Central memory CD8-positive, alpha-beta T cell (primary cell): ENCODE measurements around the gene CCL27.

Experiments
- ATAC-seq: fragments of 150-1000 bp; cut with Tn5 transposase; replicated peaks from 2 replicates; pipeline ENCODE4 v1.10.0; 2022; ENCODE audit warnings: mild to moderate bottlenecking, moderate FRiP score, moderate number of reproducible peaks; ENCODE audit not compliant: poor library complexity, severe bottlenecking; ENCODE audit errors: extremely low read depth
- DNase-seq, 2 donors: peaks; one replicate each; pipeline ENCODE4 v3.0.0; 2021; ENCODE audit warnings: low spot score in 2 of 2
- H3K27ac Mint-ChIP-seq: one replicate; pipeline ENCODE4 v1.8.0; 2022; ENCODE audit warnings: low read depth, mild to moderate bottlenecking, moderate library complexity, mixed read lengths
- H3K27me3 Mint-ChIP-seq: one replicate; pipeline ENCODE4 v1.8.0; 2022; ENCODE audit warnings: mixed read lengths
- H3K36me3 Mint-ChIP-seq: one replicate; pipeline ENCODE4 v1.8.0; 2022; ENCODE audit warnings: mild to moderate bottlenecking, moderate library complexity, mixed read lengths; ENCODE audit not compliant: insufficient read depth
- H3K4me1 Mint-ChIP-seq: one replicate; pipeline ENCODE4 v1.8.0; 2022; ENCODE audit warnings: mixed read lengths
- H3K4me3 Mint-ChIP-seq: one replicate; pipeline ENCODE4 v1.8.0; 2022; ENCODE audit warnings: mild to moderate bottlenecking, moderate library complexity, mixed read lengths
- H3K9me3 Mint-ChIP-seq: one replicate; pipeline ENCODE4 v1.8.0; 2022; ENCODE audit warnings: mixed read lengths

CCL27 gene

GRCh38 chr9:34689512-34689911 lies 27.1 kb upstream of the CCL27 start:
- DNase-seq (no peak), ATAC-seq (no peak)
- Mint-ChIP-seq H3K4me1 (no peaks in the 10 kb centered on the region), H3K27me3 (peaks cover 23% of the 10 kb centered on the region), H3K27ac (no peak overlapping the region), H3K36me3 (no peaks in the 10 kb centered on the region), H3K4me3 (no peak overlapping the region), H3K9me3 (no peaks in the 10 kb centered on the region)

GRCh38 chr9:34689116-34689470 lies 26.6 kb upstream of the CCL27 start:
- Mint-ChIP-seq H3K4me1 (no peaks in the 10 kb centered on the region), H3K9me3 (no peaks in the 10 kb centered on the region), H3K27me3 (peaks cover 22% of the 10 kb centered on the region), H3K4me3 (no peak overlapping the region), H3K27ac (no peak overlapping the region), H3K36me3 (no peaks in the 10 kb centered on the region)
- ATAC-seq = no peak
- DNase-seq = no peak

DNA sequence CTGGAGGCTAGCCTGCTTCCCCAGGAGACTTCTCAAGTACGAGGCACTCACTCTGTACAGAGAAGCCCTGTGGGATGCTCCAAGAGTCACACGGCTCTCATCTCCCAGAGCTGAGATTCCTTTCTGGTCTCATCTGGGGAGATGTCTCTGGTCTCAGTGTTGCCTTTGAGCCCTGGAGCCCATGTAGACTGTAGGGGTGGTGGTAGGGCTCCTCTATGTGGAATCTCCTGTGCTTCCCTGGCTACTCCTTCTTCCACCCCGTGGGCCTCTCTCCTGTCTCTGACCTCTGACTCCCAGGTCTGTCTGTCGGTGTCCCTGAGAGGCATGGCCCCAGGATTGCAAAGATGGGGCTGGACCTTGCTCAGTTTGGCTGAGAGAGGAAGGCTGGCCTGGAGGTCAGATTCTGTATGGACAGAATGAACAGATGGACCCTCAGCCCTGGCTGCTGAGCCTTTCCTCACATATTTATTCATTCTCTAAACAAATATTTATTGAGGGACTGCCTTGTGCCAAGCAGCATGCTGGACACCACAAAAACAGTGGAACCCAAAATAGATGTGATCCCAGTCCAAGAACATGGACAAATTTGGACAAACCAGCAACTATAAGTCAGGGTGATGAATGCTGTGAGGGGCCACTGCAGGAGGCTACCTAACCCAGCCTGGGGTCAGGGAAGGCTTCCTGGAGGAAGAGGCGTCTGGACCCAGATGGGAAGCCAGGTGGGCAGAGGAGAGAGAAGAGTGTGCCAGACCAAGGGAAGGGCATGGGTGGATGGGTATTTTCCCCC lies 26.1 kb upstream of the CCL27 start:
- H3K36me3 Mint-ChIP-seq = no peaks in the 10 kb centered on the region
- ATAC-seq = no peak

DNA sequence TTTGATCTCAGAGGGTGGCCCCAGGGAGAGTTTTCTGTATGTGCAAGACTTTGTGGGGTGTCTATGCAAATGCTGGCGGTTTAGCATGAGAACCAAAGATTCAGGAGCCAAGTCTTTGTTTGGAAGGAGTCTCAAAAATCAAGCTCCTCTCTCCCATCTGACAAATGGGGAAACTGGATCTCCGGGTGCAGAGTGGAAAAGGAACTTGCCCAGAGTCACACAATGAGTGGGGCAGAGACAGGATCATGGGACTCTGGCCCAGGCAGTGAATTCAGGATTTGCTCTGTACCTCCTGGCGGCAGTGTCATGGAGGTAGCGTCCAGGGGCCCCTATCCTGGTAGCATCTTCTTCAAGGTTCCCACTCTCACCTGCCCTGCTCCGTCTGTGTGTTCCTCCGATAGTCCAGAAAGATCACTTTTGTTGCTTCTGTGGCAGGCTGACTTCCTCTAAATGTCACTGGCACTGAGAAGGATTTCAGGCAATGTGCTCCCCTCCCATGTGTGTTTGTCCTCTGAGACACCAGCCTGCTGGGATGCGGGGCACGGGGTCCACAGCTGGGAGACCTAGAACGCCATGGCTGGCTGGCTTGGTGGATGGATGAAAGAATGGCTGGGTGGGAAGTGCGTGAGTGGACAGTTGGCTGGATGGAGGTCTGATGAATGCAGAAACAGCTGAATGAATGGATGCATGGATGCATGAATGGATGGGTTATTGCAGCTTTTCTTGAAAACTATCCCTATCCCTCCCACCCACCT lies 25.0 kb upstream of the CCL27 start:
- ATAC-seq = no peak

More for the DNA sequence above, 26.1 kb upstream of the CCL27 start:
- peak overlapping the region; percentile 1 for H3K27ac Mint-ChIP-seq
- H3K4me3 Mint-ChIP-seq = no peak overlapping the region
- no peaks in the 10 kb centered on the region for H3K9me3 Mint-ChIP-seq
- H3K27me3 Mint-ChIP-seq = peaks cover 22% of the 10 kb centered on the region
- H3K4me1 Mint-ChIP-seq = no peaks in the 10 kb centered on the region
- no peak for DNase-seq

DNA sequence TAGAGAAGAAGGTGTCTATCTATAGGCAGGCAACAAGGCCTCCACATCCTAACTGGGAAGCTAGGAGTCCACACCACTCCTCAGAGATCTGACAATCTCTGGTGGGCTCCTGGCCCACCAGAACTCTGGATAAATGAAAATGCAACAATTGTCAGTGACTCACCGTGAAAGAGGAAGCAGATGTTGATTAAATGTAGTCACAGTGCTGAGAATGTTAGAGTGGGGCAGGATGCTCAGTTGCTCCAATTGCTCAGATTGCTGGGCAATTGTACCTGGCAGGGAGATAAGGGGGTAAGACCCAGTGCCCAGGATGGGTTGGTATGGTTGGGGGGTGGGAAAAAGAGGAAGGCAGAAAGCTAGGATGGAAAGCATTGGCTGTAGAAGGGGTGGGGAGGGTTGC lies 24.3 kb upstream of the CCL27 start:
- no peaks in the 10 kb centered on the region for H3K36me3 Mint-ChIP-seq
- H3K9me3 Mint-ChIP-seq = no peaks in the 10 kb centered on the region
- H3K4me3 Mint-ChIP-seq = no peak overlapping the region
- H3K27ac Mint-ChIP-seq = no peak overlapping the region
- H3K27me3 Mint-ChIP-seq = peaks cover 22% of the 10 kb centered on the region
- ATAC-seq (no peak), DNase-seq (no peak)
- H3K4me1 Mint-ChIP-seq = no peaks in the 10 kb centered on the region

More for the DNA sequence above, 25.0 kb upstream of the CCL27 start:
- Mint-ChIP-seq H3K4me1 (no peaks in the 10 kb centered on the region), H3K36me3 (no peaks in the 10 kb centered on the region), H3K27ac (no peak overlapping the region), H3K4me3 (no peak overlapping the region), H3K9me3 (no peaks in the 10 kb centered on the region), H3K27me3 (peaks cover 22% of the 10 kb centered on the region)
- no peak for DNase-seq

GRCh38 chr9:34686231-34686630 lies 23.8 kb upstream of the CCL27 start:
- Mint-ChIP-seq H3K27ac (no peak overlapping the region), H3K9me3 (no peaks in the 10 kb centered on the region), H3K27me3 (peaks cover 22% of the 10 kb centered on the region), H3K4me1 (no peaks in the 10 kb centered on the region), H3K36me3 (no peaks in the 10 kb centered on the region), H3K4me3 (no peak overlapping the region)
- ATAC-seq = no peak
- no peak for DNase-seq

GRCh38 chr9:34685591-34685990 lies 23.1 kb upstream of the CCL27 start:
- ATAC-seq = no peak

DNA sequence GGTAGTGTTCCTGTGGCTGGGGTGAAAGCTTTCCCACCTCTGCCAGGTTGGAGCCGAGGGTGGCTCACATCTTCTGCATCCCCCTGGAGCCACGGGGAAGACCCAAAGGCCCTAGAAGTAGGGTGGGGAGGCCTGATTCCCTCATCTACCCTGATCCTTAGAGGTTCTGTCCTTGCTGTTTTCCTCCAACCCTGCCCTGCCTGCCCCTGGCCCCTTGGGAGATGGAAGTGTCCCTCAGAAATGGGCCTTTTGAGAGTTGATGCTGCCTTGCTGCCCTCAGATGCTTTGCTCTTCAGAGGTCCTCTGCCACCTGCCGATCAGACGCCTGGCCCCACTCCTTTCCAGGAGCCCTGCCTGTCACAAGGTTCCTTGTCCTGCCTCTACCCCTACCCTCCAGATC lies 22.4 kb upstream of the CCL27 start:
- H3K27me3 Mint-ChIP-seq = peaks cover 18% of the 10 kb centered on the region
- H3K27ac Mint-ChIP-seq = no peak overlapping the region
- ATAC-seq = no peak

More at GRCh38 chr9:34685591-34685990, 23.1 kb upstream of the CCL27 start:
- Mint-ChIP-seq H3K4me3 (no peak overlapping the region), H3K4me1 (no peaks in the 10 kb centered on the region), H3K9me3 (no peaks in the 10 kb centered on the region), H3K27me3 (peaks cover 22% of the 10 kb centered on the region), H3K27ac (no peak overlapping the region), H3K36me3 (no peaks in the 10 kb centered on the region)
- no peak for DNase-seq

GRCh38 chr9:34684145-34684544 lies 21.7 kb upstream of the CCL27 start:
- ATAC-seq (no peak), DNase-seq (no peak)
- no peaks in the 10 kb centered on the region for H3K36me3 Mint-ChIP-seq
- no peak overlapping the region for H3K27ac Mint-ChIP-seq
- H3K4me1 Mint-ChIP-seq = no peaks in the 10 kb centered on the region
- H3K4me3 Mint-ChIP-seq = no peak overlapping the region
- H3K9me3 Mint-ChIP-seq = no peaks in the 10 kb centered on the region
- peaks cover 11% of the 10 kb centered on the region for H3K27me3 Mint-ChIP-seq

More for the DNA sequence above, 22.4 kb upstream of the CCL27 start:
- Mint-ChIP-seq H3K4me1 (no peaks in the 10 kb centered on the region), H3K4me3 (no peak overlapping the region), H3K9me3 (no peaks in the 10 kb centered on the region), H3K36me3 (no peaks in the 10 kb centered on the region)
- DNase-seq = no peak

- DNase-seq = no peak
- Mint-ChIP-seq H3K4me1 (no peaks in the 10 kb centered on the region), H3K27me3 (no peaks in the 10 kb centered on the region), H3K4me3 (no peak overlapping the region), H3K9me3 (no peaks in the 10 kb centered on the region), H3K27ac (no peak overlapping the region), H3K36me3 (no peaks in the 10 kb centered on the region)
- ATAC-seq = no peak
Observed at GRCh38 chr9:34675869-34676268, 13.4 kb upstream of the CCL27 start.

DNA sequence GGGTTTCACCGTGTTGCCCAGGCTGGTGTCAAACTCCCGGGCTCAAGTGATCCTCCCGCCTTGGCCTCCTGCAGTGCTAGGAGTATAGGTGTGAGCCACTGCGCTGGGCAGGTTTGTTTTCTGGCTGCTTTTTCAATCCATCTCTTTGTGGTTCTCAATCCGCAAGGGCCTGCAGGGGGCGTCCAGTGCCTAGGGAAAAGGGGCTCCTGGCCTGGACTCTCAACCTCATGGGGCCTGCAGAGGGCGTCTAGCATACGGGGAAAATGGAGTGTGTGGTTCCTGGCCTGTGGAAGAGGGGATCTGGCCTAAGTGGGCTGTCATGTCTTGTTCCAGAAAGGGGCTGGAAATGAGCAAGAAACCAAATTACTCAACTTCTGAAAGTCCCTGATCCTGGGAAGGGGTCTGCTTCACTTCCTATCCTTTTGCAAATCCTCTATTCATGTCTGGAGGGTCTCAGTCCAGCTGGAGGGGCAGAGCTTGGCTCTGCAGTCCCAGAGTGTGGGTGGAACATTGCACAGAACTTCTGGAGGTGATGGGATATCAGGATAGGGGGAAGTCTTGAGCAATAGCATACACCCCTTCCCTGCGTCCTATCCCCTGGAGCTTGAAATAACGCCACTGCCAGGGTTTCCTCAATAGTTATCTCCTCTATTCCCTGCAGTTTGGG lies 12.7 kb upstream of the CCL27 start:
- Mint-ChIP-seq H3K4me1 (no peaks in the 10 kb centered on the region), H3K27ac (no peak overlapping the region), H3K36me3 (no peaks in the 10 kb centered on the region), H3K27me3 (no peaks in the 10 kb centered on the region), H3K9me3 (no peaks in the 10 kb centered on the region), H3K4me3 (no peak overlapping the region)
- DNase-seq (no peak), ATAC-seq (no peak)

DNA sequence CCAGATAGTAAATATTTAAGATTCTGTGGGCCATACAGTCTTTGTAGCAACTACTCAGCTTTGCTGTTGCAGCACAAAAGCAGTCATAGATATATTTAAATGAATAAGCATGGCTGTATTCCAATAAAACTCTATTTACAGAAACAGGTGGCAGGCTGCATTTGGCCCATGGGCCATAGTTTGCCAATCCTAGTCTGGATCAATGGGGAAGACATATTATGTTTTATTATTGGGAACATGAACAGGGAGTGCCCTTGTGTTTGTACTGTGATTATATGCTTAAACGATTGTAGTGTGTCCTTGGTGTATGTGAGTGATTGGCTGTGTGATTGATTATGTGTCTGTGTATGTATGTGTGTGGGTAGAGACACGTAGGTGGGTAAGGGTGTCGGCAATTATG lies 12.0 kb upstream of the CCL27 start:
- H3K4me1 Mint-ChIP-seq = no peaks in the 10 kb centered on the region
- peaks cover 1% of the 10 kb centered on the region for H3K9me3 Mint-ChIP-seq
- no peaks in the 10 kb centered on the region for H3K27me3 Mint-ChIP-seq
- no peak for ATAC-seq
- DNase-seq = no peak
- H3K36me3 Mint-ChIP-seq = no peaks in the 10 kb centered on the region
- H3K27ac Mint-ChIP-seq = no peak overlapping the region
- no peak overlapping the region for H3K4me3 Mint-ChIP-seq

- no peaks in the 10 kb centered on the region for H3K36me3 Mint-ChIP-seq
- H3K4me3 Mint-ChIP-seq = no peak overlapping the region
- peaks cover 6% of the 10 kb centered on the region for H3K9me3 Mint-ChIP-seq
- DNase-seq (no peak), ATAC-seq (no peak)
- no peaks in the 10 kb centered on the region for H3K27me3 Mint-ChIP-seq
- H3K4me1 Mint-ChIP-seq = peaks cover 5% of the 10 kb centered on the region
- no peak overlapping the region for H3K27ac Mint-ChIP-seq
Observed at GRCh38 chr9:34671307-34671706, 8.8 kb upstream of the CCL27 start.
